Fibroblast of pulmonary artery (primary cell): ENCODE results near the gene CIC.

Experiments used
- DNase-seq: peaks from one replicate; pipeline ENCODE4 v3.0.0-alpha.2; 2010; ENCODE audit warnings: low read depth
- H3K4me3 ChIP-seq: replicated peaks from 2 replicates; pipeline ENCODE4 v1.5.1; 2011; ENCODE audit warnings: low read depth, mild to moderate bottlenecking, control low read depth, low read length, moderate library complexity
- CTCF ChIP-seq: IDR thresholded peaks from 2 replicates; pipeline ENCODE4 v1.5.1; 2011; ENCODE audit warnings: mild to moderate bottlenecking, control low read depth, low read length, inconsistent platforms; ENCODE audit errors: missing control alignments

CIC gene

GRCh38 chr19:42249149-42249750 is 19.8 kb upstream of the CIC start:
- no peak for DNase-seq
- TF ChIP-seq CTCF, result no peak
- no peak overlapping the region for H3K4me3 ChIP-seq

- no peak for DNase-seq
- no peak overlapping the region for H3K4me3 ChIP-seq
- no peak for TF ChIP-seq CTCF
Measured at GRCh38 chr19:42249769-42250168, 19.3 kb upstream of the CIC start.

GRCh38 chr19:42250183-42250665 is 18.8 kb upstream of the CIC start:
- no peak for DNase-seq
- TF ChIP-seq CTCF, result no peak
- peak overlapping the region; percentile 42 for H3K4me3 ChIP-seq

- TF ChIP-seq CTCF, result no peak
- peak overlapping the region; percentile 97 for H3K4me3 ChIP-seq
- peak; percentile 51 for DNase-seq
Measured at GRCh38 chr19:42250666-42251531, 18.2 kb upstream of the CIC start.

- peak overlapping the region; percentile 97 for H3K4me3 ChIP-seq
- no peak for TF ChIP-seq CTCF
- no peak for DNase-seq
Measured at GRCh38 chr19:42251572-42252358, 17.3 kb upstream of the CIC start.

GRCh38 chr19:42252365-42253244 is 16.4 kb upstream of the CIC start:
- peak; percentile 50 for DNase-seq
- no peak for TF ChIP-seq CTCF
- H3K4me3 ChIP-seq, result peak overlapping the region; percentile 97
